ENCODE measurements around the gene CT47B1. TPM values are rescaled to one million over a fixed set of nuclear protein-coding genes. Genes with fewer than 3 reads are reported as not detected.

CT47B1 gene
- not detected in 2 replicates for total RNA-seq

GRCh38 chrX:120875766-120876165 is at the start of gene CT47B1:
Gene CT47B1, minus strand, starts transcription at chrX:120875866. Its CDS starts 196 bp downstream, at chrX:120875670.

Other genes starting within 250 kb of the CT47B1 start
- gene C1GALT1C1, start 245.8 kb downstream of the CT47B1 start, total RNA-seq = 24.4 and 30.2 TPM in 2 replicates
- gene CT47A11, start 61.3 kb upstream of the CT47B1 start, total RNA-seq = not detected in 2 replicates
- gene CT47A10, start 66.2 kb upstream of the CT47B1 start, total RNA-seq = not detected in 2 replicates
- not detected in 2 replicates for gene CT47A9, start 71.0 kb upstream of the CT47B1 start, total RNA-seq
- gene CT47A8, start 75.9 kb upstream of the CT47B1 start, total RNA-seq = not detected in 2 replicates
- not detected in 2 replicates for gene CT47A7, start 80.7 kb upstream of the CT47B1 start, total RNA-seq
- gene CT47A6, start 85.6 kb upstream of the CT47B1 start, total RNA-seq = not detected in 2 replicates
- gene CT47A5, start 90.5 kb upstream of the CT47B1 start, total RNA-seq = not detected in 2 replicates
- not detected in 2 replicates for gene CT47A4, start 95.3 kb upstream of the CT47B1 start, total RNA-seq
- gene CT47A3, start 100.2 kb upstream of the CT47B1 start, total RNA-seq = not detected in 2 replicates
- gene CT47A2, start 105.1 kb upstream of the CT47B1 start, total RNA-seq = not detected in 2 replicates
- gene CT47A1, start 109.9 kb upstream of the CT47B1 start, total RNA-seq = not detected in 2 replicates
- gene GLUD2, start 171.7 kb upstream of the CT47B1 start, total RNA-seq = 7.3 and 8.2 TPM in 2 replicates

Measured in cardiac ventricle fibroblast (primary cell).